ENCODE measurements around the gene ARID5B.

Gene ARID5B

GRCh38 chr10:62058896-62059216 lies 157.4 kb downstream of the ARID5B start:
- H2AFZ ChIP-seq (ENCODE audit: low read length): no peak overlapping the region
- peaks cover 31% of the 10 kb centered on the region for H3K36me3 ChIP-seq (replicated peaks; ENCODE audit: insufficient read depth, low read length)
- no peak for DNase-seq
- H3F3A ChIP-seq (ENCODE audit: insufficient read depth, low read length): no peaks in the 10 kb centered on the region; the same call in 1 of the 2 replicates
- H4K20me1 ChIP-seq (ENCODE audit: insufficient read depth, low read length): no peaks in the 10 kb centered on the region
- no peaks in the 10 kb centered on the region for H3K9me3 ChIP-seq (replicated peaks; ENCODE audit: insufficient read depth, low read length)
- no peak overlapping the region for H3K9ac ChIP-seq (ENCODE audit: low read length)
- H3K79me2 ChIP-seq (ENCODE audit: low read length): peaks cover 99% of the 10 kb centered on the region
- H3K9me2 ChIP-seq (replicated peaks; ENCODE audit: insufficient read depth, low read length): no peaks in the 10 kb centered on the region
- no peak overlapping the region for H3K4me2 ChIP-seq (ENCODE audit: low read depth, low read length)
- no peak overlapping the region for H3K27ac ChIP-seq (ENCODE audit: low read length)
- no peak overlapping the region for H3K4me3 ChIP-seq (ENCODE audit: low read length)
- no peaks in the 10 kb centered on the region for H3K27me3 ChIP-seq (replicated peaks; ENCODE audit: insufficient read depth, low read length)
- H3K4me1 ChIP-seq (ENCODE audit: low read length): peaks cover 13% of the 10 kb centered on the region
- TF ChIP-seq CTCF (IDR thresholded peaks at IDR 0.05; ENCODE audit: low read length) (no peak), EZH2phosphoT487 (IDR thresholded peaks at IDR 0.05; ENCODE audit: low read length) (no peak), EZH2 (optimal IDR thresholded peaks at IDR 0.05; ENCODE audit: low read depth, low read length) (no peak)

- no peak overlapping the region for H3K27ac ChIP-seq (ENCODE audit: low read length)
- TF ChIP-seq EZH2 (optimal IDR thresholded peaks at IDR 0.05; ENCODE audit: low read depth, low read length) (no peak), EZH2phosphoT487 (IDR thresholded peaks at IDR 0.05; ENCODE audit: low read length) (no peak), CTCF (IDR thresholded peaks at IDR 0.05; ENCODE audit: low read length) (no peak)
- no peak overlapping the region for H2AFZ ChIP-seq (ENCODE audit: low read length)
- no peaks in the 10 kb centered on the region for H3K9me2 ChIP-seq (replicated peaks; ENCODE audit: insufficient read depth, low read length)
- H3K4me1 ChIP-seq (ENCODE audit: low read length): peaks cover 8% of the 10 kb centered on the region
- no peak overlapping the region for H3K4me2 ChIP-seq (ENCODE audit: low read depth, low read length)
- no peak for DNase-seq
- H4K20me1 ChIP-seq (ENCODE audit: insufficient read depth, low read length): no peaks in the 10 kb centered on the region
- peaks cover 32% of the 10 kb centered on the region for H3K36me3 ChIP-seq (replicated peaks; ENCODE audit: insufficient read depth, low read length)
- no peaks in the 10 kb centered on the region; the same call in 1 of the 2 replicates for H3F3A ChIP-seq (ENCODE audit: insufficient read depth, low read length)
- no peak overlapping the region for H3K9ac ChIP-seq (ENCODE audit: low read length)
- peaks cover 99% of the 10 kb centered on the region for H3K79me2 ChIP-seq (ENCODE audit: low read length)
- H3K9me3 ChIP-seq (replicated peaks; ENCODE audit: insufficient read depth, low read length): no peaks in the 10 kb centered on the region
- no peak overlapping the region for H3K4me3 ChIP-seq (ENCODE audit: low read length)
- no peaks in the 10 kb centered on the region for H3K27me3 ChIP-seq (replicated peaks; ENCODE audit: insufficient read depth, low read length)
These were observed 157.9 kb downstream of the ARID5B start for GRCh38 chr10:62059217-62059920.

GRCh38 chr10:62062028-62062427 lies 160.5 kb downstream of the ARID5B start:
- H4K20me1 ChIP-seq (ENCODE audit: insufficient read depth, low read length): no peaks in the 10 kb centered on the region
- no peaks in the 10 kb centered on the region for H3K27me3 ChIP-seq (replicated peaks; ENCODE audit: insufficient read depth, low read length)
- H3K36me3 ChIP-seq (replicated peaks; ENCODE audit: insufficient read depth, low read length): peaks cover 30% of the 10 kb centered on the region
- H2AFZ ChIP-seq (ENCODE audit: low read length): no peak overlapping the region
- H3K79me2 ChIP-seq (ENCODE audit: low read length): peaks cover 93% of the 10 kb centered on the region
- TF ChIP-seq EZH2 (optimal IDR thresholded peaks at IDR 0.05; ENCODE audit: low read depth, low read length): no peak
- no peak for TF ChIP-seq EZH2phosphoT487 (IDR thresholded peaks at IDR 0.05; ENCODE audit: low read length)
- TF ChIP-seq CTCF (IDR thresholded peaks at IDR 0.05; ENCODE audit: low read length): no peak
- H3K4me2 ChIP-seq (ENCODE audit: low read depth, low read length): no peak overlapping the region
- H3K4me1 ChIP-seq (ENCODE audit: low read length): 0 out of 2 replicates have a peak, but pooled peaks cover 3% of the 10 kb centered on the region
- DNase-seq: no peak
- H3K27ac ChIP-seq (ENCODE audit: low read length): no peak overlapping the region
- no peak overlapping the region for H3K4me3 ChIP-seq (ENCODE audit: low read length)
- no peak overlapping the region for H3K9ac ChIP-seq (ENCODE audit: low read length)
- H3K9me2 ChIP-seq (replicated peaks; ENCODE audit: insufficient read depth, low read length): no peaks in the 10 kb centered on the region
- H3F3A ChIP-seq (ENCODE audit: insufficient read depth, low read length): no peaks in the 10 kb centered on the region
- no peaks in the 10 kb centered on the region for H3K9me3 ChIP-seq (replicated peaks; ENCODE audit: insufficient read depth, low read length)
